22Rv1 (cell line): ENCODE measurements around the gene USP6.

Experiments
- ZFX ChIP-seq: fragments of 450-650 bp; IDR thresholded peaks from 2 replicates; pipeline ENCODE4 v1.6.1; 2017; ENCODE audit warnings: antibody characterized with exemption, borderline replicate concordance
- TF ChIP-seq, protein P1 (sequence below): fragments of 450-650 bp; IDR thresholded peaks from 2 replicates; pipeline ENCODE4 v1.5.1; 2017; ENCODE audit warnings: mild to moderate bottlenecking

DNA sequence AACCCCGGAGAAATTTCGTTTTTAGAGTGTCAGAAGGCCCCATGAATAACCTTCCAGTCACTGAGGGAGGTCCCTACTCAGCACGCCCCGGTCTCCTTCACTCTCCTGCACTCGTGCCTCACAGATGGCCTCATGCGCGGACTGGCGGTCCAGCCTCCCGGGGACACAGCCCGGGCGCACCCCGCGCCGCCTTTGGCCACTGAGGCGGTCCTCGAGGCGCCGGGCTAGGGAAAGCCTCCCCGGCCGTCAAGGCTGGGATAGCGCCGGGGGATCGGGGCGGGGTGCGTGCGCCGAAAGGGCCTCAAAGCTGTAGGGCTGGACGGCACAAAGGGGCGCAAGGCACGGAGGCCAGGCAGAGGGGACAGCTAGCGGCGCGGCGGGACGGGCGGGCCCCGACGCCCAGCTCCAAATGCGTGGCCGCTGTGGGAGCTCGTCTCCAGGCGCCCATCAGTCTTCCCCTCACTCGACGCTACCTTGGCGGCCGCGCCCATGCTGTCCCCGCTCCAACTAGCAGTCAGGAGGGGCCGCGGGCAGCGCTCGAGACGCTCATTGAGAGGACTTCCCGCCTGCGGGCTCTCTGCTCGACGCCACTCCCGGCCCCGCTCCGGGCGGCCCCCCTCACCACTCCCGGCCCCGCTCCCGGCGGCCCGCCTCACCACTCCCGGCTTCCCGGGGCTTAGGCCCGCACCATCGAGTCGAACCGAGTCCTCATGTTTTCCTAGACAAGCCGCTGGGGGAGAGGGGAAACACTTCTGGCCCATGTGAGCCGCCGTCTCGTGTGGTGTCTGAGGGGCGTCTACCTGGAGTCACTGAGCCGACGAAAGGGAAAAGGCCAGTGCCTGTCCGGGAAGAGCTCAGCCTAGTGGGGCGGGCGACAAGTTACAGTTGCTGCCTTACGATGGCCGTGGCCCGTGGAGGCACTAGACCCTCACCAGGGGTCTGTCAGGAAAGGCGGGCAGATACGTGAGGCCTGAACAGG is at the start of gene USP6:
- TF ChIP-seq, protein P1, sequence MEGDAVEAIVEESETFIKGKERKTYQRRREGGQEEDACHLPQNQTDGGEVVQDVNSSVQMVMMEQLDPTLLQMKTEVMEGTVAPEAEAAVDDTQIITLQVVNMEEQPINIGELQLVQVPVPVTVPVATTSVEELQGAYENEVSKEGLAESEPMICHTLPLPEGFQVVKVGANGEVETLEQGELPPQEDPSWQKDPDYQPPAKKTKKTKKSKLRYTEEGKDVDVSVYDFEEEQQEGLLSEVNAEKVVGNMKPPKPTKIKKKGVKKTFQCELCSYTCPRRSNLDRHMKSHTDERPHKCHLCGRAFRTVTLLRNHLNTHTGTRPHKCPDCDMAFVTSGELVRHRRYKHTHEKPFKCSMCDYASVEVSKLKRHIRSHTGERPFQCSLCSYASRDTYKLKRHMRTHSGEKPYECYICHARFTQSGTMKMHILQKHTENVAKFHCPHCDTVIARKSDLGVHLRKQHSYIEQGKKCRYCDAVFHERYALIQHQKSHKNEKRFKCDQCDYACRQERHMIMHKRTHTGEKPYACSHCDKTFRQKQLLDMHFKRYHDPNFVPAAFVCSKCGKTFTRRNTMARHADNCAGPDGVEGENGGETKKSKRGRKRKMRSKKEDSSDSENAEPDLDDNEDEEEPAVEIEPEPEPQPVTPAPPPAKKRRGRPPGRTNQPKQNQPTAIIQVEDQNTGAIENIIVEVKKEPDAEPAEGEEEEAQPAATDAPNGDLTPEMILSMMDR: no peak
- no peak for TF ChIP-seq ZFX
